H1 (cell line): ENCODE data around the gene TEX38. TPM values are rescaled to one million over a fixed set of nuclear protein-coding genes. Genes with fewer than 3 reads are reported as not detected.

Experiments used
- CHD1 ChIP-seq: IDR thresholded peaks from 2 replicates; pipeline ENCODE4 v1.6.1; 2012; ENCODE audit warnings: low read depth, low read length, improper control_type of control experiment
- ZNF274 ChIP-seq: IDR thresholded peaks from 2 replicates; pipeline ENCODE4 v1.7.0; 2012; ENCODE audit warnings: low read length, borderline replicate concordance; ENCODE audit errors: extremely low read depth
- polyA plus RNA-seq, 7 experiments: library from polyadenylated mRNA; depleted of rRNA in 3 of 7; stranded (reverse) in 5 of 7; unstranded in 2 of 7; fragments of >200 nt in 5 of 7; fragments of 200-250 nt in 2 of 7; gene quantifications; 1 replicate in 5 of 7; 2 replicates in 1 of 7; 4 replicates in 1 of 7; pipeline versions ENCODE4 v1.2.1 to v1.2.3, GENCODE V29; 2011 to 2013; ENCODE audit warnings: missing spikeins in 2 of 7, mixed read lengths in 2 of 7
- total RNA-seq: library from RNA; stranded (reverse); fragmentation: NEBNext Ultra II Directional; extraction: Animal tissue kit (Norgen Biotek cat#: 25700); gene quantifications from 2 replicates; pipeline ENCODE4 v1.2.1, GENCODE V29; 2021

TEX38 gene
- total and polyA plus RNA-seq, 2 of the 8 experiments (the other 6 are each of a cell fraction or from before 2014, with no cell fraction given) = 0.33 TPM; not detected in 1

GRCh38 chr1:46689356-46689755, 17.7 kb downstream of the TEX38 start (continued):
- no peak for TF ChIP-seq ZNF274
- TF ChIP-seq CHD1 = no peak
